NT2/D1 (cell line): ENCODE results near the gene ARHGAP8.

Experiments
- DNase-seq: peaks from one replicate; pipeline ENCODE4 v3.0.0-alpha.2; 2011; ENCODE audit warnings: low read depth, low spot score
- H3K27me3 ChIP-seq: 2 replicates; pipeline ENCODE4 v1.6.0; 2011; ENCODE audit warnings: mild to moderate bottlenecking; ENCODE audit not compliant: insufficient read length, insufficient read depth
- H3K36me3 ChIP-seq: 2 replicates; pipeline ENCODE4 v1.6.1; 2011; ENCODE audit warnings: mild to moderate bottlenecking, low read length, mixed read lengths; ENCODE audit not compliant: insufficient read depth, insufficient read length
- H3K4me1 ChIP-seq: 2 replicates; pipeline ENCODE4 v1.5.1; 2011; ENCODE audit not compliant: insufficient read depth, insufficient read length
- H3K4me3 ChIP-seq: 2 replicates; pipeline ENCODE4 v1.5.1; 2011; ENCODE audit warnings: low read depth; ENCODE audit not compliant: insufficient read length
- H3K9ac ChIP-seq: 2 replicates; pipeline ENCODE4 v1.6.0; 2011; ENCODE audit warnings: low read depth; ENCODE audit not compliant: insufficient read length
- H3K9me3 ChIP-seq: 2 replicates; pipeline ENCODE4 v1.5.1; 2011; ENCODE audit warnings: mild to moderate bottlenecking, low read length; ENCODE audit not compliant: insufficient read depth
- SUZ12 ChIP-seq: IDR thresholded peaks from 2 replicates; pipeline ENCODE4 v1.6.1; 2011; ENCODE audit not compliant: insufficient read length, insufficient read depth; ENCODE audit errors: extremely low read depth
- YY1 ChIP-seq: IDR thresholded peaks from 2 replicates; pipeline ENCODE4 v1.6.1; 2011; ENCODE audit not compliant: insufficient read length, insufficient read depth
- ZNF274 ChIP-seq: IDR thresholded peaks from 2 replicates; pipeline ENCODE4 v1.6.1; 2011; ENCODE audit warnings: mild to moderate bottlenecking, low read depth, low read length

The ARHGAP8 gene

DNA sequence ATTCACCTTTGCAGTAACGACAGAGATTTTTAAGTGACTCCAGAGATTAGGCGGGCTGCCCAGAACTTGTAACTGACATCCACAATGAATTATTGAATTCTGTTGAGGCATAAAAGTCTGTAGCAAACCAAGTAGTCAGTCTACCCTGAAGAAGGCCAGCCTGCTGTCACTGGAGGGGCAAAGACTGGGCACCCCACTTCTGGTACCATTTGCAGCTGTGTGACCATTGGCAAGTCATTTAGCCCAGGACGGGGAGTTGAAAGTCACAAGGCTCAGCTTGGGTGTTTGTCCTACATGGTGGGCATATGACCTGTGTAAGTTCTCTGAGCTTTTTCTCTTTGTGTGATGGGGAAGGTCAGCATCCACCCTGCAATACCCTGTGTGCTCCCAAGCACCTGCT is 119.4 kb downstream of the ARHGAP8 start:
- TF ChIP-seq YY1 (no peak), SUZ12 (no peak), ZNF274 (no peak)
- no peaks in the 10 kb centered on the region for H3K9me3 ChIP-seq

DNA sequence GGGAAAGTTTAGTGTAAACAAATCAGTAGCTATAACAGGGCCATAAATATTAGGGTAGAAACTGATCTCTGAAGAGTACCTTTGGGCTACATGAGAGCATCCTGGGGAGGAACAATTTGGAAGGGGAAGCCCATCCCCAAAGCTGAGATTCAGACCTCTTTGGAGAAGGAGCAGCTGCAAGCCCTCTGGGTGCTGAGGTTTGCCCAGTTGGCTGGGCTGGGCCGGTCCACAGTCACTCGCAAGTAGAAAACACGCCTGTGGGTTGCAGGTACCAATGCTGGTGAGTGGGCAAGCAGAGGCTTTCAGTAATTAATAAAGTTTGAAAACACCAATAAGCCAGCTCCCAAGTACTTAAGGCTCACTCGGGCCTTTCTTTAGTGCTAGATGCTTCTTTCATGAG is 124.5 kb downstream of the ARHGAP8 start:
- Histone ChIP-seq H3K36me3 (peaks cover 6% of the 10 kb centered on the region), H3K4me3 (no peak overlapping the region), H3K9me3 (peaks cover 4% of the 10 kb centered on the region; the same call in 1 of the 2 replicates), H3K4me1 (no peaks in the 10 kb centered on the region), H3K9ac (no peak overlapping the region), H3K27me3 (no peaks in the 10 kb centered on the region)
- no peak for TF ChIP-seq SUZ12
- no peak for TF ChIP-seq YY1
- no peak for TF ChIP-seq ZNF274
- no peak for DNase-seq

More for the DNA sequence above, 119.4 kb downstream of the ARHGAP8 start:
- Histone ChIP-seq H3K9ac (no peak overlapping the region), H3K27me3 (no peaks in the 10 kb centered on the region), H3K36me3 (no peaks in the 10 kb centered on the region), H3K4me1 (peaks cover 7% of the 10 kb centered on the region), H3K4me3 (no peak overlapping the region)
- no peak for DNase-seq

DNA sequence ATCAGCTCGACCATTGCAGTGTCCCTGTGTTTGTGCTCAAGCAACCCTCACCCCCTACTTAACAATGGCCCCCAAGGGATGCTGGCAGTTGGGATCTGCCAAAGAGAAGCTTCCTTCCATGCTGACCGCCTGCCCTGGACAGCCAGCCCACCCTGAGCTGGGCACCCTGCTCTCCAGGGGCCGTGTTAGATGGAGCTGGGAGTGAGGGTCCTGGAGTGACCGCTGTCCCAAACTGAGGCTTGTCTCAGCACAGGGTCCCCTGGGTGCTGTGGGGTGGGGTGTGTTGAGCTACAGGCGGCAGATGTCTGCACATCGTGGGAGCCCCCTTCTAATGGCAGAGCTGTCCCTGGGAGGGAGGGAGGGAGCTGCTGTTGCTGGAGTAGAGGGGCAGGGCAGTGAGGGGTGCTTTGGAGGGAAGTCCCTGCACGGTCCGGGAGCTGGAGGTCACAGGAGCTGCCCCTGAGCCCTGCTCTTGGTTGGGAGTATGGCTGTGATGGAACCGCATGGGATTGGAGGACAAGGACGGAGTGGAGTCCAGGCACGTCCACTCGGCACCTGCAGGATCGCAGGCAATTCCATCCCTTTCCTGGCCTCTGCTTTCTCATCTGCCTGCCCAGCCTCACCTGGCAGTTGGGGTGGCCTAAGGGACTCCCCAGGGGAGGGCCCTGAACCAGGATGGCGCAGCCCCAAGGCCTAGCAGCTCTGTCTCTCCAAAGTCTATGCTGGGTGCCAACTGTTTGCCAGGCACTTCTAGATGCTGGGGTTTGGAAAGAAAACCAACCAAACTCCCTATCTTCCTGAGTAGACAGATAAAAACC is 126.3 kb downstream of the ARHGAP8 start:
- Histone ChIP-seq H3K9me3 (peaks cover 4% of the 10 kb centered on the region; the same call in 1 of the 2 replicates), H3K36me3 (peaks cover 6% of the 10 kb centered on the region), H3K4me1 (no peaks in the 10 kb centered on the region), H3K4me3 (no peak overlapping the region), H3K9ac (no peak overlapping the region), H3K27me3 (no peaks in the 10 kb centered on the region)
- TF ChIP-seq SUZ12 (no peak), YY1 (no peak), ZNF274 (no peak)
- DNase-seq: no peak

DNA sequence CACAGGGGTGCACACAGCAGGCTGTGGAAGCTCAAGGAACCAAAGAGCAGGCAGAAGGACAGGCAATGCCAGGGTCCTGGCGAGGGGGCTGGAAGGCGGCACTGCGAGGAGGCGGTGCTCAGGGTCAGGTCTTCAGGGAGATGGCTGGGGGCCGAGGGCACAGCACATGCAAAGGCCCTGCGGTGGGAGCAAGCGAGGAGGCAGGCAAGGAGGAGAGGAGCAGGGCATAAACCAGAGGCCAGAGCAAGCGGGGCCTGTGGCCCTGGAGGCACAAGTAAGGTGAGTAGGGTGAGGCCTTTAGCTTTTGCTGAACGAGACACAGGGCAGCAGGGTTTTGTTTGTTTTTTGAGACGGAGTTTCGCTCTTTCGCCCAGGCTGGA is 126.9 kb downstream of the ARHGAP8 start:
- no peak for TF ChIP-seq SUZ12
- TF ChIP-seq YY1: no peak
- TF ChIP-seq ZNF274: no peak
- H3K27me3 ChIP-seq: no peaks in the 10 kb centered on the region
- no peak for DNase-seq
- H3K36me3 ChIP-seq: peaks cover 6% of the 10 kb centered on the region
- H3K9ac ChIP-seq: no peak overlapping the region
- no peak overlapping the region for H3K4me3 ChIP-seq
- no peaks in the 10 kb centered on the region for H3K4me1 ChIP-seq
- H3K9me3 ChIP-seq: peaks cover 4% of the 10 kb centered on the region; the same call in 1 of the 2 replicates

DNA sequence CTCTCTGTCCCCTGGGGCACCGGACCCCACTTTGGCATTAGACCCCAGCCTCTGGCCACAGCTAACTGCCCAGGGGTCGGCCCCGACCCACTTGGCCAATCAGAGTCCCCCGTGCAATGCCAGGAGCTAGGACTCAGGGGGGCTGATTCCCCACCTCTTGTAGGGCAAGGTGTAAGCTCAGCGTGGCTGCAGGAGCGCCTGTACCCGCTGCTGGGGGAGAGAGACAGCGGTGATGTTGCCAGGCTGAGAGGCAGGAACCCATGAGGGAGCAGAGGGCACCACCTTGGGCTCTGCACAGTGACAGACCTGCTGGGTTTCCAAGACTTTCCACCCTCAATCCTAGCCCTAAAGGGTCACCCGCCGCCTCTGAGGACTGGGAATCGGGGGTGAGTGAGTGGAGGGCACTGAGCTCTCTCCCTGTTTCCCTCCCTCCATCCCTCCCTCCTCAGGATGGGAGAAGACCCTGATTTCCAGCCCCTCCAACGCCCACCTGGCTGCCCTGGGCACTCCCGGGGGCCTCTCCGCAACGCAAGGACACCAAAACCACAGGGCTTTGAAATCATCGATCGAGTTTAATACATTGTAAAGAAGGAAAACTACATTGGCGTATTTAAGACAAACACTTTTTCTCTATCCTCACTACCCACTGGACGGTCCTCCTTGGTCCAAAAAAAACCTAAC is 128.4 kb downstream of the ARHGAP8 start:
- no peak overlapping the region for H3K4me3 ChIP-seq
- no peak overlapping the region for H3K9ac ChIP-seq
- H3K4me1 ChIP-seq: peaks cover 2% of the 10 kb centered on the region
- H3K27me3 ChIP-seq: no peaks in the 10 kb centered on the region
- TF ChIP-seq YY1 (no peak), SUZ12 (no peak), ZNF274 (no peak)
- DNase-seq: no peak
- H3K9me3 ChIP-seq: peaks cover 4% of the 10 kb centered on the region; the same call in 1 of the 2 replicates
- peaks cover 14% of the 10 kb centered on the region for H3K36me3 ChIP-seq

DNA sequence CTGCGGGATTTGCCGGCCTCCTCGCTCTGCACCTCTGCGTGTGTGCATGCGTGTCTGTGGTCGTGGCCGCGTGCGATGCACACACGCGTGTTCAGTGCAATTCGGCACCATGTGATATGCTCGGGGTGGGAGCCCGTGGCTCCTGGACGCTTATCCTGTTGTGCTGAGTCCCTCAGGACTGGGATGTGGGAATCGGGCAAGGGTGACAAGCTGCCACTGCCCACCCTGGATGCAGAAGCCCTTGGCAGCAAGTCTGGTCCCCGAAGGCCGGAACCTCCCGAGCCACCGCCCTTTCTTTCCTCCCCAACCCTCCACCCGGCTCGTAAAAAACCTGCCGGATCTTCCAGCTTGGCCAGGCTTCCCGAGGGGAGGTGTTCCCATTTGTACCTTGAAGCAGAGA is 129.2 kb downstream of the ARHGAP8 start:
- no peak for DNase-seq
- H3K9ac ChIP-seq: no peak overlapping the region
- no peak for TF ChIP-seq ZNF274
- no peak for TF ChIP-seq YY1
- TF ChIP-seq SUZ12: no peak

DNA sequence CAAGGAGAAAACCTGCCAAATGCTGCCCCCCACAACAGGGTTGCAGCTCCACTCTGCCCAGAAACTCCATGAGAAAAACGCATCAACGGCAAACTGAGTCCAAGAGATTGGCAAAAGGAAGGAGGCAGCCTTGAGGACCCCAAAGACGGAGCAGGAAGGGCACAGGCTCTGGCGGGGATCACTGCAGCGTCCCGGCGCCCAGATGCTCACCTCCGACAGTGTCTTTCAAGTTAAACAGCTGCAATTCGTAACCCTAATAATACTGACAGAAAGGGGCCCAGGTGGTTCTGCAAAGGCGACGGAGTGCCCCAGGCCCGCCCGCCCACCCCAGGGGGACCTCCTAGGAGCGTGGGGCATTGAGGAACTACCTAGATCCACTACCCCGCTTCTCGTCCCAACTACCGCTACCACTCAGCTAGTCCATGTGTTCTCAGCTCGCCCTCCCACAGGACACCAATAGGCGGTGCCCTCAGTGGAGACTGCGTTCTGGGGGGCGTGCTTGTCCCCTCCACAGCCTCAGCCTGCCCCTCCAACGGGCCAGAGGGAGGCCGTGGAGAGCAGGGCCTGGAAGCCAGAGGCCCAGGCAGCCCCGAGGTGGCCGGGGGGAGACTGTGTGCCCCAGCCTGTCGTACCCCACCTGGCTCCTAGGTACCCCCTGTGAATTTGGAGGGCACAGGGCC is 130.0 kb downstream of the ARHGAP8 start:
- no peak for TF ChIP-seq YY1
- no peak overlapping the region for H3K9ac ChIP-seq
- no peak overlapping the region for H3K4me3 ChIP-seq
- peaks cover 4% of the 10 kb centered on the region; the same call in 1 of the 2 replicates for H3K9me3 ChIP-seq
- no peaks in the 10 kb centered on the region for H3K27me3 ChIP-seq
- H3K4me1 ChIP-seq: peaks cover 2% of the 10 kb centered on the region
- H3K36me3 ChIP-seq: peaks cover 16% of the 10 kb centered on the region
- DNase-seq: no peak

More for the DNA sequence above, 129.2 kb downstream of the ARHGAP8 start:
- Histone ChIP-seq H3K4me1 (peaks cover 2% of the 10 kb centered on the region), H3K27me3 (no peaks in the 10 kb centered on the region), H3K9me3 (peaks cover 4% of the 10 kb centered on the region; the same call in 1 of the 2 replicates), H3K4me3 (no peak overlapping the region), H3K36me3 (peaks cover 16% of the 10 kb centered on the region)
